Ovary (tissue), 3 donors: ENCODE results near the gene FAM20C.

Experiments
- EP300 ChIP-seq: sonication (generic); formaldehyde crosslinking; IDR thresholded peaks from one replicate; pipeline ENCODE4 v1.6.1; 2017; ENCODE audit warnings: antibody characterized with exemption
- POLR2A ChIP-seq: fragments of 450-650 bp; IDR thresholded peaks from one replicate; pipeline ENCODE4 v1.6.1; 2017; ENCODE audit warnings: antibody characterized with exemption, mild to moderate bottlenecking, moderate library complexity
- TF ChIP-seq, protein P1 (sequence below), 3 donors: fragments of 450-650 bp in 2 of 3; fragments of 200-600 bp in 1 of 3; IDR thresholded peaks; one replicate each; pipeline versions ENCODE4 v1.5.1 to v1.8.0; 2016 to 2022; ENCODE audit warnings: antibody characterized with exemption in 3 of 3, mild to moderate bottlenecking in 1 of 3
- donor health status: DM: no; HTN: no; CAD: no.

DNA sequence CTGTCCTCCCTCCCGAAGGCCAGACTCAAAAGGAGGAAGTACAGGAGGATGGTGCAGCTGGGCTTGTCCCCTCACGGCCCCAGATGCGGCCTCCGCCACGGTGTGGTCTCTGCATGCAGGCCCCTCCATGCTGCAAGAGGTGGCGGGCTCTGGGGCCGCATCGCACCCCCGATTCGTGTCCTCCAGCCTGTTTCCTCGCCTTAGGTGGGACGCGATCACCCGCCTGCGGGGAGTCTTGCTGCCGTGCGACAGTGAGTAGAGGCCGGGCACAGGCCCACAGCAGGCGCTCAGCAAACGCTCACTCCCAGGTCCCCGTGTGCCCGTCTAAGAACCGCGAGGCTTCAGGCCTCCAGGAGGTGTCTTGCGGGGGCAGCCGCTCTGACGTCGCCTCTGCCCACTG lies 13.9 kb upstream of the FAM20C start:
- TF ChIP-seq, protein P1, sequence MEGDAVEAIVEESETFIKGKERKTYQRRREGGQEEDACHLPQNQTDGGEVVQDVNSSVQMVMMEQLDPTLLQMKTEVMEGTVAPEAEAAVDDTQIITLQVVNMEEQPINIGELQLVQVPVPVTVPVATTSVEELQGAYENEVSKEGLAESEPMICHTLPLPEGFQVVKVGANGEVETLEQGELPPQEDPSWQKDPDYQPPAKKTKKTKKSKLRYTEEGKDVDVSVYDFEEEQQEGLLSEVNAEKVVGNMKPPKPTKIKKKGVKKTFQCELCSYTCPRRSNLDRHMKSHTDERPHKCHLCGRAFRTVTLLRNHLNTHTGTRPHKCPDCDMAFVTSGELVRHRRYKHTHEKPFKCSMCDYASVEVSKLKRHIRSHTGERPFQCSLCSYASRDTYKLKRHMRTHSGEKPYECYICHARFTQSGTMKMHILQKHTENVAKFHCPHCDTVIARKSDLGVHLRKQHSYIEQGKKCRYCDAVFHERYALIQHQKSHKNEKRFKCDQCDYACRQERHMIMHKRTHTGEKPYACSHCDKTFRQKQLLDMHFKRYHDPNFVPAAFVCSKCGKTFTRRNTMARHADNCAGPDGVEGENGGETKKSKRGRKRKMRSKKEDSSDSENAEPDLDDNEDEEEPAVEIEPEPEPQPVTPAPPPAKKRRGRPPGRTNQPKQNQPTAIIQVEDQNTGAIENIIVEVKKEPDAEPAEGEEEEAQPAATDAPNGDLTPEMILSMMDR (IDR thresholded peaks at IDR 0.05), result no peak
- TF ChIP-seq POLR2A, result no peak
- TF ChIP-seq EP300, result no peak
